ENCODE data around the gene DPP6.

- TF ChIP-seq, protein P1, sequence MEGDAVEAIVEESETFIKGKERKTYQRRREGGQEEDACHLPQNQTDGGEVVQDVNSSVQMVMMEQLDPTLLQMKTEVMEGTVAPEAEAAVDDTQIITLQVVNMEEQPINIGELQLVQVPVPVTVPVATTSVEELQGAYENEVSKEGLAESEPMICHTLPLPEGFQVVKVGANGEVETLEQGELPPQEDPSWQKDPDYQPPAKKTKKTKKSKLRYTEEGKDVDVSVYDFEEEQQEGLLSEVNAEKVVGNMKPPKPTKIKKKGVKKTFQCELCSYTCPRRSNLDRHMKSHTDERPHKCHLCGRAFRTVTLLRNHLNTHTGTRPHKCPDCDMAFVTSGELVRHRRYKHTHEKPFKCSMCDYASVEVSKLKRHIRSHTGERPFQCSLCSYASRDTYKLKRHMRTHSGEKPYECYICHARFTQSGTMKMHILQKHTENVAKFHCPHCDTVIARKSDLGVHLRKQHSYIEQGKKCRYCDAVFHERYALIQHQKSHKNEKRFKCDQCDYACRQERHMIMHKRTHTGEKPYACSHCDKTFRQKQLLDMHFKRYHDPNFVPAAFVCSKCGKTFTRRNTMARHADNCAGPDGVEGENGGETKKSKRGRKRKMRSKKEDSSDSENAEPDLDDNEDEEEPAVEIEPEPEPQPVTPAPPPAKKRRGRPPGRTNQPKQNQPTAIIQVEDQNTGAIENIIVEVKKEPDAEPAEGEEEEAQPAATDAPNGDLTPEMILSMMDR (conservative IDR thresholded peaks at IDR 0.05; ENCODE audit: low read depth, low read length), result no peak
- no peak for TF ChIP-seq EZH2 (IDR thresholded peaks at IDR 0.05; ENCODE audit: borderline replicate concordance, low read depth, low read length, poor library complexity, severe bottlenecking)
Observed at GRCh38 chr7:154693661-154694060, 641.5 kb downstream of the DPP6 start.

All from A673 (cell line).